Left ventricle myocardium inferior (tissue), 1 donor: ENCODE results near the gene SHISA8. TPM values are rescaled to one million over a fixed set of nuclear protein-coding genes. Genes with fewer than 3 reads are reported as not detected.

Experiments used
- DNase-seq: peaks from one replicate; pipeline ENCODE4 v3.0.0-alpha.2; 2020
- H3K27ac ChIP-seq: fragments of 200-600 bp; replicated peaks from 2 replicates; pipeline ENCODE4 v1.8.0; 2021
- H3K27me3 ChIP-seq: fragments of 200-600 bp; 2 replicates; pipeline ENCODE4 v1.8.0; 2021; ENCODE audit warnings: low read depth
- H3K36me3 ChIP-seq: fragments of 200-600 bp; 2 replicates; pipeline ENCODE4 v1.8.0; 2021
- H3K4me1 ChIP-seq: fragments of 200-600 bp; 2 replicates; pipeline ENCODE4 v1.8.0; 2021
- H3K4me3 ChIP-seq: fragments of 200-600 bp; 2 replicates; pipeline ENCODE4 v1.8.0; 2021; ENCODE audit warnings: mild to moderate bottlenecking, moderate library complexity
- H3K9me3 ChIP-seq: fragments of 200-600 bp; replicated peaks from 2 replicates; pipeline ENCODE4 v1.8.0; 2021
- CTCF ChIP-seq: fragments of 200-600 bp; IDR thresholded peaks from 2 replicates; pipeline ENCODE4 v1.8.0; 2021; ENCODE audit warnings: antibody characterized with exemption, mild to moderate bottlenecking, borderline replicate concordance
- intact Hi-C: fragments of 100-400 bp; cut with micrococcal nuclease; formaldehyde crosslinking; loops from one replicate; pipeline ENCODE4 v1.11.0; 2022
- total RNA-seq: library from RNA; stranded (reverse); fragmentation: NEBNext Ultra II Directional; extraction: Animal tissue kit (Norgen Biotek cat#: 25700); gene quantifications from one replicate; pipeline ENCODE4 v1.2.1, GENCODE V29; 2021
- donor health status: DM: no; HTN: yes; CAD: no; lungs with severe emphysema.

SHISA8 gene
- total RNA-seq, 1 donor from 2014 or later = 2.2 TPM

DNA sequence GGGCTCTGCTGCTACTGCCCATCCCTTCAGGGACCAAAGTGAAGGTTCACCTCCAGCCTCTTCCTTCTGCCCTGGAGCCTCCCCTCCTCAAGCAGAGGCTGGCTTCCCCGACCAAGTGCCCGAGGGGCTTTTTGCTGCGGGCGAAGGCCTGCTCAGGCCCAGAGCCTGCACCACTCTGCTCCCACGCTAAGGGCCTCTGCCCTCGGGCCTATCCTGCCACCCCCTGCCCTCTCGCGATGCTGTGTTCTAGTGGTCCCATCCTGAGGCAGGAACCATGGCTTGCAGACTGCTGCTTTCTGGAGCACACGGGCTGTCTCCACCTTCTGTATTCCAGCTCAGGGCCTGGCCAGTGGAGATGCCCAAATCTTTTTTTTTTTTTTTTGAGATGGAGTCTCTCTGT lies 20.6 kb upstream of the SHISA8 start:
- no peaks in the 10 kb centered on the region for H3K27me3 ChIP-seq
- no peak for DNase-seq
- no peaks in the 10 kb centered on the region for H3K36me3 ChIP-seq
- H3K4me1 ChIP-seq = peaks cover 37% of the 10 kb centered on the region
- TF ChIP-seq CTCF = no peak
- H3K4me3 ChIP-seq = no peak overlapping the region
- intact Hi-C loops = no loop called here
- no peaks in the 10 kb centered on the region for H3K9me3 ChIP-seq
- peak overlapping the region; percentile 88 for H3K27ac ChIP-seq

DNA sequence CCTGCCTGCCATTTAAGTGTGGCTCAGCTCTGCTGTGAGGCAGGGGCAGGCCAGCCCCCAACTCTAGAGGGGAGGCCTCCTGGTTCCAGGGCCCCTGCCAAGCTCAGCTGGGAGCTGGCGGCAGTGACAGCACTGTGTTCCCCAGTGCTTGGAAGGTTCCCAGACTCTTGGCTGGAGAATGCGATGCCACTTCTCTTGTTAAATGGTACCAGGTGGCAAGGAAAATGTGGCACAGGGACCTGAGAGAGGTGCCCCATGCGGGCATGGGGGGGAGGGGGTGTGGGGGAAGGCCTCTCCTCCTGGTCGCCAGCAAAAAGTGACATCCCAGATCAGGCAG lies 20.1 kb upstream of the SHISA8 start:
- intact Hi-C loops = no loop called here
- no peaks in the 10 kb centered on the region for H3K27me3 ChIP-seq
- H3K4me3 ChIP-seq = peak overlapping the region; percentile 29
- no peaks in the 10 kb centered on the region for H3K9me3 ChIP-seq
- no peak for TF ChIP-seq CTCF
- peak; percentile 63 for DNase-seq
- H3K36me3 ChIP-seq = no peaks in the 10 kb centered on the region
- H3K27ac ChIP-seq = peak overlapping the region; percentile 88
- peaks cover 37% of the 10 kb centered on the region for H3K4me1 ChIP-seq

DNA sequence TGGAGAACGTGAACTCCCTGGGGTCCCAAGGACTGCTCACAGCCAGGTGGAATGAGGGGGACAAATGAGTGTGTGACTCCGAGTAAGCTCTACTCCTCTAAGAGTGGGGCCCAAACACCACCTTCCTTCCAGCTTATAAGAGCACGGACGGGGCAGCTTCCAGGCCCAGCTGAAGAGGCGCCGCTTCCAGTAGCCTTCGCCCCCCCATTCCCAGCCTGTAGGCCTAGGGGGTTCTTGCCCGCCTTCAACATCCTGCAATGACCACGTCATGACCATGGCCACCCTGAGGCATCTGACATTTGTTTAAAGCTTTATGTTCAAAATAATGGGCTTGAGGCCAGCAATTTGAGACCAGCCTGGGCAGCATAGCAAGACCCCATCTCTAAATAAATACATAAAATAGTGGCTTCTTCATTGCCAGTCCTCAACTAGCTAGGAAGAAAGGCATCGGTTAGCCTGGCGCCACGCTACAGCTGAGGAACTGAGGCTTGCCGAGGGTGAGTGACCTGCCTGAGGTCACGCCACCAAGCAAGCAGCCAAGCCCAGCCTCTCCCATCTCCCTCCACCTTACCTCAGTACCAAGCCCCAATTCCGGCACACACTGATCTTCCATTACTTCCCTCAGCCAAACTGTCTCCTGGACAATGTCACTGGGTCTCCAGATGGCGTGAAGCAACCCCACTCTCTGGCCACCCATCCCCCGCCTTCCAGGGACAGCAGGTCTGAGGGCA lies 19.6 kb upstream of the SHISA8 start:
- intact Hi-C loops = no loop called here
- peak overlapping the region; percentile 88 for H3K27ac ChIP-seq
- no peak for DNase-seq

DNA sequence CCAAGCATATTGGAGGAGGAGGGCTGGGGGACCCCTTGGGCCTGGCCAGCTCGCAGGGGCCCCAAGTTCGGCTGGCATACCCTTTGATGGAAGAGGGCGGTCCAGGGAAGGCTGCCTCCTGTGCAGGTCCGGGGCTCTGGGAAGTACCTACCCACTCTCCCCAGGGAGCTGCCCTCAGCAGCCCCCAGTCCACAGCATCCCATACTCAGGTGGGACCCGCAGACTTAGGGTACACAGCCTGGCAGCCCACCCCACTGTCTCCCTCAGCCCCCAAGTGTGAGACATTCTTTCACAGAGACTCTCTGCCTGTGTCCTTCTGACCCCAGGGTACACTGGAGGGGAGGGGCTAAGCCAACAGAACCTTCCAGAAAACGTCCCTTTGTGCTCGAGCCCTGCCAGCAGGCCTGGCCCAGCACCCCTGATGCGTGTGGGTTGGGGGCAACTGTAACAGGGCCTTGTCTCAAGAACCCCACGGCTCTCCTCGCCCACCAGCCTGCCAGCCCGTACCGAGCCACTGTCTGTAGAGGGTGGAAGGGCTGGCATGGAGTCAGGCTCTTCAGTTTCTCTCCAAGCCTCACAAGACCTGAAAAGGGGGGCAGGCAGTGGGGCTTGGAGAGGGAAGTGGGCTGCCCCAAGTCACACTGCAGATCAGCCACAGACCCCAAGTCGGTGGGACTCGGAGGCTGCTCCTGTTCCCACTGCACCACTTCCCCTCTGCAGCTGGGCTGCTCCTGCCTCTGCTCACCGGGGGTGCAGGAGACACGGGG lies 18.7 kb upstream of the SHISA8 start:
- intact Hi-C loops = no loop called here
- Histone ChIP-seq H3K4me1 (peaks cover 26% of the 10 kb centered on the region), H3K27ac (peak overlapping the region; percentile 88), H3K9me3 (no peaks in the 10 kb centered on the region), H3K4me3 (no peak overlapping the region), H3K27me3 (no peaks in the 10 kb centered on the region), H3K36me3 (no peaks in the 10 kb centered on the region)
- no peak for DNase-seq
- TF ChIP-seq CTCF = no peak

More for the DNA sequence above, 19.6 kb upstream of the SHISA8 start:
- H3K36me3 ChIP-seq = no peaks in the 10 kb centered on the region
- H3K27me3 ChIP-seq = no peaks in the 10 kb centered on the region
- H3K4me1 ChIP-seq = peaks cover 35% of the 10 kb centered on the region
- no peaks in the 10 kb centered on the region for H3K9me3 ChIP-seq
- H3K4me3 ChIP-seq = peak overlapping the region; percentile 29
- no peak for TF ChIP-seq CTCF

DNA sequence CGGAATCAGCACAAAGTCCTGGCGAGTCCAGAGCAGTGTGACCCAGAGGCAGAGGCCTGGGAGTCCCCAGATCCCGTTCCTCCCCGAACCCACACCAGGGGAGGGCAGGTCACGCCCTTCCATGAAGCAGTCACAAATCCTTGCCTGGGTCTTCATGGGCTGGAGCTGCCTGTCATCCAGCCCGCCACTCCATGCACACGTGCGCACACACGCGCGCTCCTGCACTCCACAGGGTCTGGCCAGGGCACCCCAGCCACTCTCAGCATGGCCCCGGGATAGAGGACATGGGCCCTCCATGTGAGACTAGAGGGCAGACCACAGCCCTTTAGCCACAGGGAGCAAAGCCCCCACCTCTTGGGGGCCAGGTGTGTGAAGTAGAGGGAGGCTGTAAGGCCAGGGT lies 17.5 kb upstream of the SHISA8 start:
- H3K9me3 ChIP-seq = no peaks in the 10 kb centered on the region
- H3K36me3 ChIP-seq = no peaks in the 10 kb centered on the region
- no peak overlapping the region for H3K4me3 ChIP-seq
- DNase-seq = no peak
- no peak for TF ChIP-seq CTCF
- peaks cover 25% of the 10 kb centered on the region for H3K4me1 ChIP-seq
- no peak overlapping the region for H3K27ac ChIP-seq
- H3K27me3 ChIP-seq = peaks cover under 1% of the 10 kb centered on the region
- intact Hi-C loops = no loop called here
